ENCODE results near the gene BSND.

The BSND gene

DNA sequence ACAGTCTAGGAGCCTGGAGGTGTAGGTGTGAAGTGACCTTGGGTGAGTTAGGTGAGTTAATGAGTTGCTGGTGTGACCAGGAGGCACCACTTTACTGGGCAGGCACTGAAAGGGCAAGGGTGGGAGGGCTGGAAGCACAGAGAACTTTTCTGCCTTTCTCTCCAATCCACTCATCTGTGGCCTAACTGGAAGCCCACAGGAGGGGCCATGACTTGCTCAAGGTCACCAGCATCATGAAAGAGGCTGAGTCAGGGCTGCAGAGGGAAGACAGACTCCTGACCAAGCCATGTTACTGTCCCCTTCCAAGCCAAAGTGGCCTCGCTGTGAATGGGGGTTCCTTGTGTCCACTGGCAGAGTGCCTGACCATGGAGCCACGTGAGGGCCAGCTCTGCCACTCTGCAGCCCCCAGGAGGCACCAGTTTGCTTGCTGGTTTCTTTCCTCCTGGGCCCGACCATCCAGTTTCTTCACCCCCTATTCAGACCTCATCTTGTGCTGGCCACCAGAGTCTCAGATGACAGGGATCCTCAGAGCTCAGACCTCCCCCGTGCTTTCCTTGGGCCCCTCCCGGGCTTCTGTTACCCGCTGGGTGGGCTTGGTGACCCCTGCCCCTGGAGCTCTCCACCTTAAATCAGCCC lies 4.3 kb upstream of the BSND start:
- TF ChIP-seq GATA3 (IDR thresholded peaks at IDR 0.05; ENCODE audit: low read depth, low read length) (no peak), GATA2 (IDR thresholded peaks at IDR 0.05; ENCODE audit: low read depth, low read length) (no peak)

DNA sequence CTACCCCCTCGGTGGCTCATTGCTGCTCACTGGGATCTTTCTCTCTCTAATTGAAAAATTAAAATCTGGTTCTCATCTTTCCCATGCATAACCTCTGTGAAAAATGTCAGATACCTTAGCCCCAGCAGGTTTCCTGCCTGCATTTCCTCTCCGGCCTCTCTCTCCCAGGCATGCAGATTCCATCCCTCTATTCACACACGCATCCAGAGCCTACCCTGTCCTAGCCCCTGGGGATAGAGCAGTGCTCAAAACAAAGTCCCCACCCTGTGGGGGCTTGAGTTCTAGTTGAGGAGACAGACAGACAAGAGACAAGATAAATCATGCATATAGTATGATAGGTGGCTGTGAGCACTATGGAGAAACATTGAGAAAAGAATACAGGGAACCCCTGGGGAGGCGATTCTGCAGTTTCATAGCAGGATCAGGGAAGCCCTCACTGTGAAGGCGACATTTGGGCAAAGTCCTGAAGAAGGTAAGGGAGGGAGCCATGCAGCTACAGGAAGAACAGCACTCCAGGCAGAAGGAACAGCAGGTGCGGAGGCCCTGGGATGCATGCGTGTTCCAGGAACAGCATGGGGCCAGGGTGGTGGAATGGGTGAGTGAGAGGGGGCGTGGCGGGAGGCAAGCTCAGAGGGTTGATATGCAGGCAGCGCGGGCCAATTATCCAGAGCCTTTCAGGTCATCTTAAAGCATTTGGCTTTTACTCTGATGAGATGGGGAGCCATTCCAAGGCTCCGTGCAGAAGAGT lies 3.5 kb upstream of the BSND start:
- TF ChIP-seq GATA2 (IDR thresholded peaks at IDR 0.05; ENCODE audit: low read depth, low read length) = no peak
- TF ChIP-seq GATA3 (IDR thresholded peaks at IDR 0.05; ENCODE audit: low read depth, low read length) = no peak

DNA sequence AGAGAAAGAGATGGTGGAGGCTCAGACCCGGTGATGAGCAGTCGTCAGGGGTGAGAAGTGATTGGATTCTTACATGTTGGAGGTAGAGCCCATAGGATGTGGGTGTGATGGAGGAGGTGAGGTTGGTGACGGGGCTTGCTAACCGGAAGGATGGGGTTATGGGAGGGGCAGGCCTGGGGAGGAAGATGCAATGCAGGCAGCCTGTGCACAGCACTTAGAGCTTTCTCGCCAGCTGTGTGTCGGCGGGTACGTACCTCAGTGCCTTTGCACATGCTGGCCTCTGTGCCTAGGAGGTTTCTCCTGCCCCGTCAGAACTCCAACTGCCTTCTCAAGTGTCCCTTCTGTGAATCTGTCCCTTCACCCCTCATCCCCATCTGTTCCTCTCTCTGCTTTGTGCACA lies 2.9 kb upstream of the BSND start:
- TF ChIP-seq GATA2 (IDR thresholded peaks at IDR 0.05; ENCODE audit: low read depth, low read length) (no peak), GATA3 (IDR thresholded peaks at IDR 0.05; ENCODE audit: low read depth, low read length) (no peak)

DNA sequence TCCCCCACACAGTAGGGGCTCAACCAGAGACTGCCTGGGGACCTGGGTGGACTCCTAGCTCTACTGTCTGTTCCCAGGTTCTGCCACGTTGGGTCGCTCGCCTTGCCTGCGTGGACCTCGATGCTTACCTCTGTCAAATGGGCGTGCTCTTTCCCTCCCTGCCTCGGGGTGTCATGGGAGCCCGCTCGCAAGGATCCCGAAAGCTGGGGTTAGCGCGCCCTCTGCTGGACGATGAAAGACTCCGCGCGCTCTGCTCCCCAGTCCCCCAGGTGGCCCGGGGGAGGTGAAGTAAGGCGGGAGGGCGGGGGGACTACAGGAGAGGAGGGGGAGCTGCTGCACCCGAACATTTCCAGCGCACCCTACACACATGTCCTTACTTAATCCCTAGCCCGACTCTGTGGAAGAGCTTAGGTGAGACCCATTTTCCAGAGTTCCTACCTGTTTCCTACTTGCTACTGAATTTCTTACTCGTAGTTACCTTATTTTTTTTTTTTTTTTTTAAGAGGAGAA lies 2.3 kb upstream of the BSND start:
- TF ChIP-seq GATA3 (IDR thresholded peaks at IDR 0.05; ENCODE audit: low read depth, low read length) (no peak), GATA2 (IDR thresholded peaks at IDR 0.05; ENCODE audit: low read depth, low read length) (no peak)

DNA sequence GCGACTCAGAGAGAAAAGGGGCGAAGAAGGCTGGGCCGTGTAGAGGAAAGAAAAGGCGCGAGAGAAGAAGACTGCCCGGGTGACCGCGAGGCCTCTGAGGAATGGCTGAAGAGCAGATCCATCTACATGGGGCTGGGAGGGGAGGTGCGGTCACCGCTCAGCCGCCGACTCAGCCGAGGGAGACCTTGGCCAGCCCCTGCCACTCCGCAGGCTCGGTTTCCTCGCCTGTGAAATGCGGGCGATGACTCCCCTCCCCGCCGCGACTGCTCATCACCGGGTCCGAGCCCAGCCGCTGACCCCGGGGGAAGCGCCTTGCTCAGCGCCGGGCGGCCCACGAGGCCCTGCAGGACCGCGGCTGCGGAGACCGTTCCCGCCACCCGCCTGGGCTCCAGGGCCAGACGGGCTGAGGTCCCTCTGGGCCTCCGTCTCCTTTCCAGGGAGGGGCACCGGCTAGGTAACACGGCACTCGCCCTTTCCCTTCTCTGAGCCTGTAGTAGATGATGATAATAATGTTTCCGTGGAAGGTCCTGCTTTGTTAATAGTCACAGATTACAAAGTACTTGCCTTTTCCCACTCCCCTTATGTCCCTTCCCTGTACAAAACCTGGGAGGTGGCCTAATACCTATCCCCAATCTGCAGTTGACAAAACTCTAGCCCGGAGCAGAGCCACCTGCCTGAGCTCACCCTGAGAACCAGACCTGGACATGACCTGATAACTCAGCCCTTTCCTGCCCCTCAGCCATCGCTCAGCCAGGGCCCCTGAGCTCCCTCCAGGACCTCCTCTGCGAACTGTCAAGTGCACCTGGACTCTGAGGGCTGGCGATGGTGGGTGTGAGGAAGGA lies 1.6 kb upstream of the BSND start:
- TF ChIP-seq GATA2 (IDR thresholded peaks at IDR 0.05; ENCODE audit: low read depth, low read length) (no peak), GATA3 (IDR thresholded peaks at IDR 0.05; ENCODE audit: low read depth, low read length) (no peak)

DNA sequence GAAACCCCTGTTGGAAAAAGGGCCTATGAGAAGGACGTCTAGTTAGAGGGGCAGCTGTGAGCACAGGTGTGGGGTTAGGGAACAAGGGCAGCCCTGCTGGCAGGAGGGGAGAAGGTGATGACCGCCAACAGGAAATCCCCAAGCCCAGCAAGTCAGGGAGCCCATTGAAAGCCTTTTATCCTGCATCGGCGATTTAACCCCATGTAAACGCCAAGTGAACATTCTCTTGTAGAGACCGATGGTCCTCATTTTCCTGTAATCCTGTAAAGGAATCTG lies 1.1 kb upstream of the BSND start:
- TF ChIP-seq GATA3 (IDR thresholded peaks at IDR 0.05; ENCODE audit: low read depth, low read length) (no peak), GATA2 (IDR thresholded peaks at IDR 0.05; ENCODE audit: low read depth, low read length) (no peak)

DNA sequence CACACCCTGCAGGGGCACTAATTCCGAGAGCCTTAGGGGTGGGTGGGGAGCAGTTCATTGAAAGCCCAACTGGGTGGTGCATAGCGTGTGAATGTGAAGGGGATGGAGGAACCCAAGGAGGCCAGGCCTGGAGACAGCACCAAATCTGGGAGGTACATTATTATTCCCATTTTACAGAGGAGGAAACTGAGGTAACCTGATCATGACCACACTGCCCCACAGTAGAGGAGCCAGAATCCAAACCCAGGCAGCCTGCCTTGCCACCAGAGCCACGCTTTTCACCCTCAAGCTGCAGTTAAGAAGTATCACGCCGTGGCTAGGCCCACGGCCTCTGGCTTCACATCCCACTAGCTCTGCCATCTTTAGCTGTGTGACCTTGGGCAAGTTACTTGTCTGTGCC lies 633 bp upstream of the BSND start:
- TF ChIP-seq GATA3 (IDR thresholded peaks at IDR 0.05; ENCODE audit: low read depth, low read length) = no peak
- no peak for TF ChIP-seq GATA2 (IDR thresholded peaks at IDR 0.05; ENCODE audit: low read depth, low read length)

DNA sequence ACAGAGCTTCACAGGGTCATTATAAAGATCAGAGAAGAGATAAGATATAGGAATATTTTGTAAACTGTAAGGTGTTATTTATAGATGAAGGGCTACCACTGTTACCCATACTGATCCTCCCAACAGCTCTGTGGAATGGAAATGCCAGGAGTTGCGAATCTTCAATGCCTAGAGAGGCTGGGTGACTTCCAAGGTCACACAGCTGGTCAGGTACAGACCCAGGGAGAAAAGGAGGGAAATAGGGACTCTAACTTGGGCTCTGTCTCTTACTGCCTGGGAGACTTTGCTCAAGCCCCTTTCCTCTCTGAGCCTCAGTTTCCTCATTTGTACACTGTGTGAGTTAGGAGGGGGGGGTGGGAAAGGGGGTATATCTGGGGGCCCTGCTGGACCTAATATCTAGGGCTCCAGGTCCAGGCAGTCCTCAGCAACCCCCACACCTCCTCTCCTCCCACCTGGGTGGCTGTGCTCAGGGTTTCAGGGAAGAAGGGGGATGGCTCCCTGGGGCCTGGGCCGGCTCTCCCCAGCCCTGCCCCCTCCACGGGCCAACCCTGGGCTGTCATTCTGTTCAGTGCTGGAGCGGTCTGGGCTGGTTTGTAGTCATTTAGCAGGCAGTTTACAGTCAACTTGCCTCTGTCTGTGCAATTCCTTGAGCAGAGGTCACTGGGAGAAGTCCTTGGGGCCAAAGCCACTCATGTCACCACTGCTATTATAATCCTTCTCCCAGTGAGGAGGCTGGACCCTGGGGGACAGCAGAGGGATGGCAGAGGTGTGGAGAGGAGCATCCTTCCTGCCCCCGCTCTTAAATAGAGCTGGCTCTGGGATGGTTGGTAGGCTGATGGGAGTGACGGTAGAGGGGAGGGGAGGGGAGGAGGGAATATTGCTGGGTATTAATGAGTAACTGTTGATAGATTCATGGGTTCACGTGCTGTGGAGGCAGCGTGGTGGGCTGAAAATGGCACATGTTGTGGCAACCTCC lies 1.7 kb downstream of the BSND start:
- TF ChIP-seq GATA2 (IDR thresholded peaks at IDR 0.05; ENCODE audit: low read depth, low read length) (no peak), GATA3 (IDR thresholded peaks at IDR 0.05; ENCODE audit: low read depth, low read length) (no peak)

DNA sequence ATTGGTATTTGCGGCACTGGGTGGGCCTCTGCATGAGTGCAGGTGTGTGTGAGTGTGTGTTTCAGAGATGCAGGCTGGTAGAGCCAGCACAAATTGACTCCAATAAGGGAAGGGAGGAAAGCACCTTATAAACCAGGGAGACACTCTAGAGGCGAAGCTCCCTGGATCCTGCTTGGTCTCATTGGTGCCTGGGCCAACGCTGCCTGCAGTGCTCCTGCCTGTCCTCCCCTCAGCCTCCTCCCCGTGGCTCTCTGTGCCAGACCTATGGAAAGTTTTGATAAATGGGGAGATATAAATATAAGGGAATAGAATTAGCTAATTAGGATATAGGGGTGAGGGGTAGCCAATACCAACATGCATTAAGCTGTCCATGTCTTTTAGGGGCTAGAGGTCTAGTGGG lies 2.6 kb downstream of the BSND start:
- TF ChIP-seq GATA2 (IDR thresholded peaks at IDR 0.05; ENCODE audit: low read depth, low read length) = no peak
- TF ChIP-seq GATA3 (IDR thresholded peaks at IDR 0.05; ENCODE audit: low read depth, low read length) = no peak

DNA sequence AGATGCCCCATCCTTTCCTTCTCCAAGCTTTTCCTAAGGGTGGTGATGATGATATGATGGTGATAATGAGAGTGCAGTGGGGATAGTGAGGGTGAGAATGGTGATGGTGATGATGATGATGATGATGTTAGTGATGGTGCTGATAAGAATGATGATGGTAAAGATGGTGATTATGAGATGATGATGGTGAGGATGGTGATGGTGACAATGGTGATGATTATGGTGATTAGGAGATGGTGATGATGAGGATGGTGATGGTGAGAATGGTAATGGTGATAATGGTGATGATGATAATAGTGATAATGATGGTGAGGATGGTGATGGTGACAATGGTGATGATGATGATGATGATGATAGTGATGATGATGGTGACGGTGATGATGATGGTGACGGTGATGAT lies 4.0 kb downstream of the BSND start:
- TF ChIP-seq GATA2 (IDR thresholded peaks at IDR 0.05; ENCODE audit: low read depth, low read length) (no peak), GATA3 (IDR thresholded peaks at IDR 0.05; ENCODE audit: low read depth, low read length) (no peak)

DNA sequence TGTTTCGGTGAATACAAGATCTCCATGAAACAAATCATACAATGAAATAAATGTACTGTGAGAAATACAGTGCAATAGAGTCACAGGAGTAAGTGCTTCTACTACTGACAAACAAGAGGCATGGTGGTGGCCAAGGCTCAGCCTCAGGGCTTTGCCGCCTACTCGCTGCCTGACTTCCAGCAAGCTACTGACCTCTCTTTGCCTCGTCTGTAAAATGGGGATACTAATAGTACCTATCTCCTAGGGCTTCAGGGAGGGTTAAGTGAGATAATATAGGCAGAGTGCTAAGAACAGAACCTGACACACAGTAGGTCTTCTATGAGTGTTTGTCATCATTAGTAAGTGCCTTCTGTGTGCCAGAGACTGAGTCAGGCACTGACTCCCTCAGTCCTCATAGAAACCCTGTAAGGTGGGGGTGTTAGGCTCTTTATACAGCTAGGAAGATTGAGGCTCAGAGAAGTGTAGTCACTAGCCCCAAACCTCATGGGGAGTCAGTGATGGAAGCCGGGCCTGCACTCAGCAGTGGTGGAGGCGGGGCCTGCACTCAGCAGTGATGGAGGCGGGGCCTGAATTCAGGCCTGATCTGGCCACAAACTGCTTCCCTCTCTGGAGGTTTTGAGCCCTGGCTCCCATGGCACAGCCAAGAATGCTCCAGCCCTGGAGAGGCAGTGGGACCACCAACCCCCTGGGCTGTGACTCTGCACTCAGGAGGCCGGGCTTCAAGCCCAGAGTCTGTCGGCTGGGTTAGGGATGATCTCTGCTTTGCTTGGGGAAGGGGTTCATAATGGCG lies 6.8 kb downstream of the BSND start:
- no peak for TF ChIP-seq GATA3 (IDR thresholded peaks at IDR 0.05; ENCODE audit: low read depth, low read length)
- TF ChIP-seq GATA2 (IDR thresholded peaks at IDR 0.05; ENCODE audit: low read depth, low read length) = no peak

DNA sequence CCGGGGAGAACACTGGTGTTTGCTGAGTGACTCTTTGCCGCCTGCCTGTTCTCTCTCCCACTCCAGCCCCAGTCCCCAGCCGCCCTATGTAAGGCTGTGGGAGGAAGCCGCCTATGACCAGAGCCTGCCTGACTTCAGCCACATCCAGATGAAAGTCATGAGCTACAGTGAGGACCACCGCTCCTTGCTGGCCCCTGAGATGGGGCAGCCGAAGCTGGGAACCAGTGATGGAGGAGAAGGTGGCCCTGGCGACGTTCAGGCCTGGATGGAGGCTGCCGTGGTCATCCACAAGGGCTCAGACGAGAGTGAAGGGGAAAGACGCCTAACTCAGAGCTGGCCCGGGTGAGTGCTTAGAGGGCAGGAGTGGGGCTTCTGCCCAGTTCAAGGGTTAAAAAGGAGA lies 8.2 kb downstream of the BSND start:
- TF ChIP-seq GATA3 (IDR thresholded peaks at IDR 0.05; ENCODE audit: low read depth, low read length) = no peak
- no peak for TF ChIP-seq GATA2 (IDR thresholded peaks at IDR 0.05; ENCODE audit: low read depth, low read length)

DNA sequence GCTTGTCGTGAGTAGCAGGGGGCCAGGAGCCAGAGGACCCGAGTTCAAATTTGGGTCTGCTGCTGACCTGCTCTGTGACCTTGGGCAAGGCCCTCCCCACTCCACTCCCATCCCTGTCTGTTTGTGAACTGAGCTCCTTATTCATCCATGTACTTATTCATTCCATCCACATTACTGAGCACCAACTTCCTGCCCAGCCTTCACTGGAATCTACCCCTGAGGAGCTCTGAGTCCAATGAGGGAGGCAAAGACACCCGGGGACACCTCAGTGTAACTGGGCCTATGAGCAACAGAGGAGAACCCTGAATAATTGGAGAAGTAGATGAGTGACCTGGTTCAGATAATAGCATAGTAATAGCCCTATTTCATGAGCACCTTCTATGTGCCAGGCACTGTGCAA lies 8.9 kb downstream of the BSND start:
- TF ChIP-seq GATA3 (IDR thresholded peaks at IDR 0.05; ENCODE audit: low read depth, low read length) (no peak), GATA2 (IDR thresholded peaks at IDR 0.05; ENCODE audit: low read depth, low read length) (no peak)

All from SH-SY5Y (cell line).